Fibroblast of lung (primary cell): ENCODE data around the gene EGLN3.

ENCODE experiments used
- CTCF ChIP-seq, 2 donors: IDR thresholded peaks in 1 of 2; conservative IDR thresholded peaks in 1 of 2; 1 replicate in 1 of 2; 2 replicates in 1 of 2; pipeline ENCODE4 v1.5.1; 2011 to 2012; ENCODE audit warnings: low read length in 2 of 2, control low read depth in 1 of 2, inconsistent platforms in 1 of 2, low read depth in 1 of 2, mild to moderate bottlenecking in 1 of 2
- EZH2 ChIP-seq: IDR thresholded peaks from 2 replicates; pipeline ENCODE4 v1.5.1; 2012; ENCODE audit warnings: low read length, control low read depth, mild to moderate bottlenecking; ENCODE audit errors: missing control alignments

- TF ChIP-seq CTCF (conservative IDR thresholded peaks at IDR 0.05 in 1 of 2, IDR thresholded peaks at IDR 0.05 in 1 of 2; ENCODE audit: low read depth in 1 of 2, low read length in 2 of 2) (no peak), EZH2 (no peak)
Measured at GRCh38 chr14:33924566-33925100, 26.2 kb downstream of the EGLN3 start.
